ENCODE results near the gene PSKH1.

- TF ChIP-seq EP300 (IDR thresholded peaks at IDR 0.05) (no peak), POLR2A (IDR thresholded peaks at IDR 0.05) (no peak), CTCF (IDR thresholded peaks at IDR 0.05) (no peak)
Observed at GRCh38 chr16:67940446-67941089, 47.5 kb downstream of the PSKH1 start.

All from suprapubic skin (tissue), 3 donors.